ENCODE results near the gene MTX1.

DNA sequence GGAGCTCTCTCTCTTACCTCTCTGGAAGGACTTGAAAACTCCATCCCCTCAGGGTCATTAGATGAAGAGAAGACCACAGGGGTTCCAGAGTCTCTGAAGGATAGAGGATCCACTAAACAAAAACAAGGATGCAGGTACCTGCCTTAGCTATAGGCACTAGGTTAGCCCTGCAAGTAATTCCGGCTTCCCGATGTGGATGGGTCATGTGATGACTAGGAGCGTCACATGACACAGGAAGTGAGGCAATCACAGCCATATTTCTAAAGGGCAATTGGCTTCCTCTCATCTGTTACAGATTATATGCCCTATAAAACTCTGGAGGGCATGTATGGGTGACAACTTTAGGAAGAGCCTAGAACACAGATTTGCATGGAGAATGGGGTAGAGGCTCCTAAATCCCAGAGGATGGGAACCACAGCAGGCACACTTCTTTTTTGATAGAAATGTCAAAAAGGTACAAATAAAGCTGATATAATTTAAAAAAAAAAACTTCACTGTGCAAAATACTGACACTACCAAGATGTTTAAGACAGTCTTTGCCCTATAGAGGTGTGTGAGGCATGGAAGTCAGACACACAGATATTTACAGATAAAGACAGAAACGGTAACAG, 32.7 kb downstream of the MTX1 start:
- TF ChIP-seq, protein P1, sequence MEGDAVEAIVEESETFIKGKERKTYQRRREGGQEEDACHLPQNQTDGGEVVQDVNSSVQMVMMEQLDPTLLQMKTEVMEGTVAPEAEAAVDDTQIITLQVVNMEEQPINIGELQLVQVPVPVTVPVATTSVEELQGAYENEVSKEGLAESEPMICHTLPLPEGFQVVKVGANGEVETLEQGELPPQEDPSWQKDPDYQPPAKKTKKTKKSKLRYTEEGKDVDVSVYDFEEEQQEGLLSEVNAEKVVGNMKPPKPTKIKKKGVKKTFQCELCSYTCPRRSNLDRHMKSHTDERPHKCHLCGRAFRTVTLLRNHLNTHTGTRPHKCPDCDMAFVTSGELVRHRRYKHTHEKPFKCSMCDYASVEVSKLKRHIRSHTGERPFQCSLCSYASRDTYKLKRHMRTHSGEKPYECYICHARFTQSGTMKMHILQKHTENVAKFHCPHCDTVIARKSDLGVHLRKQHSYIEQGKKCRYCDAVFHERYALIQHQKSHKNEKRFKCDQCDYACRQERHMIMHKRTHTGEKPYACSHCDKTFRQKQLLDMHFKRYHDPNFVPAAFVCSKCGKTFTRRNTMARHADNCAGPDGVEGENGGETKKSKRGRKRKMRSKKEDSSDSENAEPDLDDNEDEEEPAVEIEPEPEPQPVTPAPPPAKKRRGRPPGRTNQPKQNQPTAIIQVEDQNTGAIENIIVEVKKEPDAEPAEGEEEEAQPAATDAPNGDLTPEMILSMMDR (IDR thresholded peaks at IDR 0.05) = no peak
- no peak for TF ChIP-seq POLR2A (IDR thresholded peaks at IDR 0.05)

Data from testis (tissue), 2 donors.